WTC11 (cell line): Measurements from ENCODE around the gene THSD7B. TPM values are rescaled to one million over a fixed set of nuclear protein-coding genes. Genes with fewer than 3 reads are reported as not detected.

Source experiments
- ATAC-seq: fragments of 200-7000 bp; cut with Tn5 transposase; 2 replicates; pipeline ENCODE4 v1.10.0; 2021; ENCODE audit warnings: mild to moderate bottlenecking, moderate library complexity
- CTCF ChIA-PET: fragments of 300-600 bp; sonication (Branson Sonifier 250); formaldehyde crosslinking; loops from one replicate; lab custom pipeline; 2021; ENCODE audit warnings: antibody characterized with exemption; lab: Charles Lee
- POLR2A ChIA-PET: fragments of 350-600 bp; sonication (Branson Sonifier 250); formaldehyde crosslinking; loops from one replicate; lab custom pipeline; 2021; ENCODE audit warnings: antibody characterized with exemption; lab: Charles Lee
- DNase-seq: peaks from one replicate; pipeline ENCODE4 v3.0.0; 2021; ENCODE audit warnings: low spot score
- H3K27ac Mint-ChIP-seq: 2 replicates; pipeline ENCODE4 v1.8.0; 2021; ENCODE audit warnings: mixed read lengths
- H3K27me3 Mint-ChIP-seq: 2 replicates; pipeline ENCODE4 v1.8.0; 2021; ENCODE audit warnings: low read depth, mild to moderate bottlenecking, moderate library complexity, mixed read lengths
- H3K36me3 Mint-ChIP-seq: 2 replicates; pipeline ENCODE4 v1.8.0; 2021; ENCODE audit warnings: mixed read lengths
- H3K4me1 Mint-ChIP-seq: 2 replicates; pipeline ENCODE4 v1.8.0; 2022; ENCODE audit warnings: mixed read lengths
- H3K4me3 Mint-ChIP-seq: 2 replicates; pipeline ENCODE4 v1.8.0; 2021; ENCODE audit warnings: mild to moderate bottlenecking, moderate library complexity, mixed read lengths
- H3K9me3 Mint-ChIP-seq: 2 replicates; pipeline ENCODE4 v1.8.0; 2021; ENCODE audit warnings: mixed read lengths
- ATF1 ChIP-seq: sonication (generic); formaldehyde crosslinking; IDR thresholded peaks from 2 replicates; pipeline ENCODE4 v1.8.1; 2023; ENCODE audit warnings: mild to moderate bottlenecking, moderate library complexity, missing genetic modification reagents
- CBFB ChIP-seq: sonication (generic); formaldehyde crosslinking; IDR thresholded peaks from 2 replicates; pipeline ENCODE4 v1.8.1; 2022; ENCODE audit warnings: mild to moderate bottlenecking, low read depth, missing genetic modification reagents
- CREB1 ChIP-seq: sonication (generic); formaldehyde crosslinking; IDR thresholded peaks from 2 replicates; pipeline ENCODE4 v1.8.0; 2023; ENCODE audit warnings: mild to moderate bottlenecking, missing genetic modification reagents
- ETV6 ChIP-seq: sonication (generic); formaldehyde crosslinking; IDR thresholded peaks from 2 replicates; pipeline ENCODE4 v1.8.1; 2022; ENCODE audit warnings: mild to moderate bottlenecking, missing genetic modification reagents
- FOXP1 ChIP-seq: sonication (generic); formaldehyde crosslinking; IDR thresholded peaks from 2 replicates; pipeline ENCODE4 v1.8.0; 2022; ENCODE audit warnings: missing genetic modification reagents, mild to moderate bottlenecking, moderate library complexity, borderline replicate concordance
- GRHL2 ChIP-seq: fragments of 250-450 bp; sonication (Bioruptor Pico); IDR thresholded peaks from 2 replicates; pipeline ENCODE4 v1.8.0; 2022; ENCODE audit warnings: mild to moderate bottlenecking, moderate library complexity; ENCODE audit not compliant: insufficient replicate concordance, severe bottlenecking
- JUN ChIP-seq: sonication (generic); formaldehyde crosslinking; IDR thresholded peaks from 2 replicates; pipeline ENCODE4 v1.8.0; 2023; ENCODE audit warnings: mild to moderate bottlenecking, missing genetic modification reagents
- MXD4 ChIP-seq: fragments of 250-450 bp; sonication (Bioruptor Pico); IDR thresholded peaks from 2 replicates; pipeline ENCODE4 v1.8.0; 2021; ENCODE audit warnings: mild to moderate bottlenecking, moderate library complexity, borderline replicate concordance
- MYBL2 ChIP-seq: sonication (generic); formaldehyde crosslinking; IDR thresholded peaks from 2 replicates; pipeline ENCODE4 v1.8.1; 2023; ENCODE audit warnings: mild to moderate bottlenecking, moderate library complexity, missing genetic modification reagents
- OVOL2 ChIP-seq: fragments of 250-450 bp; sonication (Bioruptor Pico); IDR thresholded peaks from 2 replicates; pipeline ENCODE4 v1.9.0; 2021; ENCODE audit warnings: mild to moderate bottlenecking, borderline replicate concordance
- PRRX2 ChIP-seq: fragments of 250-450 bp; sonication (Bioruptor Pico); IDR thresholded peaks from 2 replicates; pipeline ENCODE4 v1.8.0; 2021; ENCODE audit warnings: mild to moderate bottlenecking
- TP53 ChIP-seq: sonication (generic); formaldehyde crosslinking; IDR thresholded peaks from 2 replicates; pipeline ENCODE4 v1.8.1; 2023; ENCODE audit warnings: mild to moderate bottlenecking, missing genetic modification reagents
- ZNF416 ChIP-seq: fragments of 250-450 bp; sonication (Bioruptor Pico); IDR thresholded peaks from 2 replicates; pipeline ENCODE4 v1.9.0; 2021; ENCODE audit warnings: mild to moderate bottlenecking, inconsistent platforms
- ZNF423 ChIP-seq: fragments of 250-450 bp; sonication (Bioruptor Pico); IDR thresholded peaks from 2 replicates; pipeline ENCODE4 v2.1.2; 2022; ENCODE audit warnings: mild to moderate bottlenecking, moderate library complexity
- ZNF671 ChIP-seq: fragments of 250-450 bp; sonication (Bioruptor Pico); IDR thresholded peaks from 2 replicates; pipeline ENCODE4 v1.8.0; 2021; ENCODE audit warnings: mild to moderate bottlenecking
- total RNA-seq: library from RNA; stranded (reverse); gene quantifications from 3 replicates; pipeline ENCODE4 v1.2.3, GENCODE V29; 2021
- TF ChIP-seq, protein P1 (sequence below): sonication (generic); formaldehyde crosslinking; conservative IDR thresholded peaks from 2 replicates; pipeline ENCODE4 v1.8.1; 2023; ENCODE audit warnings: mild to moderate bottlenecking, low read depth, missing genetic modification reagents, moderate library complexity
- TF ChIP-seq, protein P2 (sequence below): sonication (generic); formaldehyde crosslinking; IDR thresholded peaks from 2 replicates; pipeline ENCODE4 v1.8.0; 2022; ENCODE audit warnings: mild to moderate bottlenecking, missing genetic modification reagents
- TF ChIP-seq, protein P3 (sequence below): sonication (generic); formaldehyde crosslinking; IDR thresholded peaks from 2 replicates; pipeline ENCODE4 v1.8.1; 2022; ENCODE audit warnings: mild to moderate bottlenecking, missing genetic modification reagents, moderate library complexity, borderline replicate concordance
- TF ChIP-seq, protein P4 (sequence below): fragments of 250-450 bp; sonication (Bioruptor Pico); IDR thresholded peaks from 2 replicates; pipeline ENCODE4 v1.9.0; 2021; ENCODE audit warnings: mild to moderate bottlenecking
- TF ChIP-seq, protein P5 (sequence below): fragments of 200-600 bp; IDR thresholded peaks from 2 replicates; pipeline ENCODE4 v1.8.0; 2022; ENCODE audit warnings: antibody characterized with exemption
- TF ChIP-seq, protein P6 (sequence below): sonication (generic); formaldehyde crosslinking; IDR thresholded peaks from 2 replicates; pipeline ENCODE4 v1.8.1; 2023; ENCODE audit warnings: mild to moderate bottlenecking, missing genetic modification reagents, moderate library complexity

THSD7B gene
- total RNA-seq, 1 experiment from 2014 or later: 2.9 TPM

DNA sequence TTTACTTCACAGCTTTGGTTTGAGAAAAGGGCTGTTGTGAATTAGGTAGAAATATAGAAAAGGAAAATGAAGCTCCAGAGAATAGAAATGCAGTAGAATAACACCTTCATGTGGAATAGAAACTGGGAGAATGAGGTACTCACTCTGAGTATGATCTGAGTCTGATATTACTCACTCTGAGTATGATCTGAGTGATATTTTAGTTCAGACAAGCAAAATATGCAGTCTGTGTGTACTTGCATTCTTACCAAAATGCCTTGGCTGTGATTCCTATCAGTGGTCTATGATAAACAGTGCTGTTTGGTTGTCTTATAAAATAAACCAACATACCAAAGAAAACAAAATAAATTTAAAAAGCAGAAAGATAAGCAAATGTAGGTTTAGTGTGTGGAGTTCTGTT, 487.6 kb downstream of the THSD7B start (continued):
- no peak for TF ChIP-seq MXD4
- no peak for TF ChIP-seq PRRX2
- TF ChIP-seq, all 79 proteins: peak for 0

DNA sequence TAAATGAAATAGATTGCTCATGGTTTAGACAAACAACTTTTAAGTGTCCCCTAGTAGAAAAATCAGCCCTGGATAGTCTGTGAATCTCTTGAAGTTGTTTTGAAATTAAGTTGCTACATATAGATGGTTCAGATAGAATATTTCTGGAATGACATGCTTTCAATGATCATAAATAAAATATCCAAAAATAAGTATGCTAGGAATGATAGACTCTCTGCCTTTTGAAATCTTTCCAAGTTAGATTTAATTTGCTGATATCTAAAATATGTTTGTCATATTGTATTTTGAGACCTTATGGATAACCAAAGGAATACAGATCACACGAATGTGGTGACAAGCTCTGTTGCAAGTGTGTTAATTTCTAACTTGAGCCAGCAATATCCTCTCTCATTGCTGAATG, 488.7 kb downstream of the THSD7B start:
- ChIA-PET POLR2A (no interaction called here), CTCF (no interaction called here)
- ATAC-seq (no peak), DNase-seq (no peak)
- Mint-ChIP-seq H3K27ac (no peak overlapping the region), H3K27me3 (no peaks in the 10 kb centered on the region), H3K9me3 (peaks cover 19% of the 10 kb centered on the region), H3K36me3 (0 out of 2 replicates have a peak, but pooled peaks cover 3% of the 10 kb centered on the region), H3K4me3 (no peak overlapping the region), H3K4me1 (peaks cover 23% of the 10 kb centered on the region)
- TF ChIP-seq ETV6 (CRISPR knock-in tag) (no peak), CBFB (no peak), CREB1 (CRISPR knock-in tag) (no peak), TP53 (CRISPR knock-in tag) (no peak), ZNF423 (CRISPR knock-in tag) (no peak), ZNF671 (CRISPR knock-in tag) (no peak), ZNF416 (CRISPR knock-in tag) (no peak), FOXP1 (CRISPR knock-in tag) (no peak), JUN (CRISPR knock-in tag) (no peak), OVOL2 (CRISPR knock-in tag) (no peak), MYBL2 (CRISPR knock-in tag) (no peak), GRHL2 (CRISPR knock-in tag) (no peak), ATF1 (CRISPR knock-in tag) (no peak)
- TF ChIP-seq, protein P1, sequence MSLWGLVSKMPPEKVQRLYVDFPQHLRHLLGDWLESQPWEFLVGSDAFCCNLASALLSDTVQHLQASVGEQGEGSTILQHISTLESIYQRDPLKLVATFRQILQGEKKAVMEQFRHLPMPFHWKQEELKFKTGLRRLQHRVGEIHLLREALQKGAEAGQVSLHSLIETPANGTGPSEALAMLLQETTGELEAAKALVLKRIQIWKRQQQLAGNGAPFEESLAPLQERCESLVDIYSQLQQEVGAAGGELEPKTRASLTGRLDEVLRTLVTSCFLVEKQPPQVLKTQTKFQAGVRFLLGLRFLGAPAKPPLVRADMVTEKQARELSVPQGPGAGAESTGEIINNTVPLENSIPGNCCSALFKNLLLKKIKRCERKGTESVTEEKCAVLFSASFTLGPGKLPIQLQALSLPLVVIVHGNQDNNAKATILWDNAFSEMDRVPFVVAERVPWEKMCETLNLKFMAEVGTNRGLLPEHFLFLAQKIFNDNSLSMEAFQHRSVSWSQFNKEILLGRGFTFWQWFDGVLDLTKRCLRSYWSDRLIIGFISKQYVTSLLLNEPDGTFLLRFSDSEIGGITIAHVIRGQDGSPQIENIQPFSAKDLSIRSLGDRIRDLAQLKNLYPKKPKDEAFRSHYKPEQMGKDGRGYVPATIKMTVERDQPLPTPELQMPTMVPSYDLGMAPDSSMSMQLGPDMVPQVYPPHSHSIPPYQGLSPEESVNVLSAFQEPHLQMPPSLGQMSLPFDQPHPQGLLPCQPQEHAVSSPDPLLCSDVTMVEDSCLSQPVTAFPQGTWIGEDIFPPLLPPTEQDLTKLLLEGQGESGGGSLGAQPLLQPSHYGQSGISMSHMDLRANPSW (CRISPR knock-in tag): no peak
- TF ChIP-seq, protein P2, sequence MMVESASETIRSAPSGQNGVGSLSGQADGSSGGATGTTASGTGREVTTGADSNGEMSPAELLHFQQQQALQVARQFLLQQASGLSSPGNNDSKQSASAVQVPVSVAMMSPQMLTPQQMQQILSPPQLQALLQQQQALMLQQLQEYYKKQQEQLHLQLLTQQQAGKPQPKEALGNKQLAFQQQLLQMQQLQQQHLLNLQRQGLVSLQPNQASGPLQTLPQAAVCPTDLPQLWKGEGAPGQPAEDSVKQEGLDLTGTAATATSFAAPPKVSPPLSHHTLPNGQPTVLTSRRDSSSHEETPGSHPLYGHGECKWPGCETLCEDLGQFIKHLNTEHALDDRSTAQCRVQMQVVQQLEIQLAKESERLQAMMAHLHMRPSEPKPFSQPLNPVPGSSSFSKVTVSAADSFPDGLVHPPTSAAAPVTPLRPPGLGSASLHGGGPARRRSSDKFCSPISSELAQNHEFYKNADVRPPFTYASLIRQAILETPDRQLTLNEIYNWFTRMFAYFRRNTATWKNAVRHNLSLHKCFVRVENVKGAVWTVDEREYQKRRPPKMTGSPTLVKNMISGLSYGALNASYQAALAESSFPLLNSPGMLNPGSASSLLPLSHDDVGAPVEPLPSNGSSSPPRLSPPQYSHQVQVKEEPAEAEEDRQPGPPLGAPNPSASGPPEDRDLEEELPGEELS (CRISPR knock-in tag): no peak
- TF ChIP-seq, protein P3, sequence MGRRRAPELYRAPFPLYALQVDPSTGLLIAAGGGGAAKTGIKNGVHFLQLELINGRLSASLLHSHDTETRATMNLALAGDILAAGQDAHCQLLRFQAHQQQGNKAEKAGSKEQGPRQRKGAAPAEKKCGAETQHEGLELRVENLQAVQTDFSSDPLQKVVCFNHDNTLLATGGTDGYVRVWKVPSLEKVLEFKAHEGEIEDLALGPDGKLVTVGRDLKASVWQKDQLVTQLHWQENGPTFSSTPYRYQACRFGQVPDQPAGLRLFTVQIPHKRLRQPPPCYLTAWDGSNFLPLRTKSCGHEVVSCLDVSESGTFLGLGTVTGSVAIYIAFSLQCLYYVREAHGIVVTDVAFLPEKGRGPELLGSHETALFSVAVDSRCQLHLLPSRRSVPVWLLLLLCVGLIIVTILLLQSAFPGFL (CRISPR knock-in tag): no peak
- TF ChIP-seq, protein P4, sequence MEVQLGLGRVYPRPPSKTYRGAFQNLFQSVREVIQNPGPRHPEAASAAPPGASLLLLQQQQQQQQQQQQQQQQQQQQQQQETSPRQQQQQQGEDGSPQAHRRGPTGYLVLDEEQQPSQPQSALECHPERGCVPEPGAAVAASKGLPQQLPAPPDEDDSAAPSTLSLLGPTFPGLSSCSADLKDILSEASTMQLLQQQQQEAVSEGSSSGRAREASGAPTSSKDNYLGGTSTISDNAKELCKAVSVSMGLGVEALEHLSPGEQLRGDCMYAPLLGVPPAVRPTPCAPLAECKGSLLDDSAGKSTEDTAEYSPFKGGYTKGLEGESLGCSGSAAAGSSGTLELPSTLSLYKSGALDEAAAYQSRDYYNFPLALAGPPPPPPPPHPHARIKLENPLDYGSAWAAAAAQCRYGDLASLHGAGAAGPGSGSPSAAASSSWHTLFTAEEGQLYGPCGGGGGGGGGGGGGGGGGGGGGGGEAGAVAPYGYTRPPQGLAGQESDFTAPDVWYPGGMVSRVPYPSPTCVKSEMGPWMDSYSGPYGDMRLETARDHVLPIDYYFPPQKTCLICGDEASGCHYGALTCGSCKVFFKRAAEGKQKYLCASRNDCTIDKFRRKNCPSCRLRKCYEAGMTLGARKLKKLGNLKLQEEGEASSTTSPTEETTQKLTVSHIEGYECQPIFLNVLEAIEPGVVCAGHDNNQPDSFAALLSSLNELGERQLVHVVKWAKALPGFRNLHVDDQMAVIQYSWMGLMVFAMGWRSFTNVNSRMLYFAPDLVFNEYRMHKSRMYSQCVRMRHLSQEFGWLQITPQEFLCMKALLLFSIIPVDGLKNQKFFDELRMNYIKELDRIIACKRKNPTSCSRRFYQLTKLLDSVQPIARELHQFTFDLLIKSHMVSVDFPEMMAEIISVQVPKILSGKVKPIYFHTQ (CRISPR knock-in tag): no peak
- TF ChIP-seq, protein P5, sequence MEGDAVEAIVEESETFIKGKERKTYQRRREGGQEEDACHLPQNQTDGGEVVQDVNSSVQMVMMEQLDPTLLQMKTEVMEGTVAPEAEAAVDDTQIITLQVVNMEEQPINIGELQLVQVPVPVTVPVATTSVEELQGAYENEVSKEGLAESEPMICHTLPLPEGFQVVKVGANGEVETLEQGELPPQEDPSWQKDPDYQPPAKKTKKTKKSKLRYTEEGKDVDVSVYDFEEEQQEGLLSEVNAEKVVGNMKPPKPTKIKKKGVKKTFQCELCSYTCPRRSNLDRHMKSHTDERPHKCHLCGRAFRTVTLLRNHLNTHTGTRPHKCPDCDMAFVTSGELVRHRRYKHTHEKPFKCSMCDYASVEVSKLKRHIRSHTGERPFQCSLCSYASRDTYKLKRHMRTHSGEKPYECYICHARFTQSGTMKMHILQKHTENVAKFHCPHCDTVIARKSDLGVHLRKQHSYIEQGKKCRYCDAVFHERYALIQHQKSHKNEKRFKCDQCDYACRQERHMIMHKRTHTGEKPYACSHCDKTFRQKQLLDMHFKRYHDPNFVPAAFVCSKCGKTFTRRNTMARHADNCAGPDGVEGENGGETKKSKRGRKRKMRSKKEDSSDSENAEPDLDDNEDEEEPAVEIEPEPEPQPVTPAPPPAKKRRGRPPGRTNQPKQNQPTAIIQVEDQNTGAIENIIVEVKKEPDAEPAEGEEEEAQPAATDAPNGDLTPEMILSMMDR: no peak
- TF ChIP-seq, protein P6, sequence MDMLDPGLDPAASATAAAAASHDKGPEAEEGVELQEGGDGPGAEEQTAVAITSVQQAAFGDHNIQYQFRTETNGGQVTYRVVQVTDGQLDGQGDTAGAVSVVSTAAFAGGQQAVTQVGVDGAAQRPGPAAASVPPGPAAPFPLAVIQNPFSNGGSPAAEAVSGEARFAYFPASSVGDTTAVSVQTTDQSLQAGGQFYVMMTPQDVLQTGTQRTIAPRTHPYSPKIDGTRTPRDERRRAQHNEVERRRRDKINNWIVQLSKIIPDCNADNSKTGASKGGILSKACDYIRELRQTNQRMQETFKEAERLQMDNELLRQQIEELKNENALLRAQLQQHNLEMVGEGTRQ (CRISPR knock-in tag): no peak
